ENCODE data around the gene CNPY1.
A peak's percentile ranks its signal among the peaks of the same experiment; 100 is the strongest.

The CNPY1 gene

DNA sequence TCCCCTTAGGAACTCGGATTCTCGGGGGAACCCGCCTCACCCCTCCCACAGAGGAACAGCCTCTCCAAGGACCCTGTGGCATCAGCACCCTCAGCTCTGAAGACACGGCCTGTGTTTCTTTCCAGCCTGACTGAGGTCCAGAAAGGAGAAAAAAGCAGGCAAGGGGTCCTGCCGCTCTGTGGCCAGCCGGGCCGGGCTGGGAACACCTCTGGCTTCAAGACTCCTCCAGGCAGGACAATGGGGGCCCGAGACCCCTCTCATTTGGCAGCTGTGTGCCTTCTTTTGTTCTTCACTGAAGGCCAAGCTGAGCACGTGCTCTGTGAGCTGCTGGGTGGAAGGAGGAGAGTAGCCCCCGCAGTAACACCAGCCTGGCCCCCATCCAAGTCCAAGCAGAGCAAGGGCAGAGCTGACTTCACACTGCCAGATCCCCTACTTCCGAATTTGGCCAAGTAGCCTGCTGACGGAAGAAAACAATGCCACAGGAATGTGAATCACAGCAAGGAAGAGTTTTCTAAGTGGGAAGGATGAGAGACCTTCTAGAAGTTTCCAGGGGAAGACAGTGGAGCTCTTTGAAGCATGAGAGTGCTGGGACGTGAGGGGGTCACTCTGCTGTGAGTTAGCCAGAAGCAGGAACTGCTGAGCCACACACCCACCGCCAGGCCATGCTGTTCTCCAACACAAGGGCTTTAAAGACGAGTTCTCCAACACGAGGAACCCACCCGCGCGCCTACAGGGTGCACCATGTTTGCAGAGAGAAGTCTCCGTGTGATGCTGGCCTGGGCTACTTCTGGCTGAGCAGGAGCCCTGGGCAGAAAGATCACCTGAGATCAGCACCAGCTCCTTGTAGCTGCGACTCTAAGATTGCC, 3.1 kb downstream of the CNPY1 start:
- no peak for DNase-seq
- intact Hi-C loops (cut with DNase I): no loop called here

GRCh38 chr7:155541986-155542675, 4.2 kb downstream of the CNPY1 start:
- intact Hi-C loops (cut with DNase I): no loop called here

GRCh38 chr7:155540553-155540952, 5.8 kb downstream of the CNPY1 start:
- no peak for DNase-seq
- intact Hi-C loops (cut with DNase I): no loop called here

More at GRCh38 chr7:155541986-155542675, 4.2 kb downstream of the CNPY1 start:
- DNase-seq: no peak

DNA sequence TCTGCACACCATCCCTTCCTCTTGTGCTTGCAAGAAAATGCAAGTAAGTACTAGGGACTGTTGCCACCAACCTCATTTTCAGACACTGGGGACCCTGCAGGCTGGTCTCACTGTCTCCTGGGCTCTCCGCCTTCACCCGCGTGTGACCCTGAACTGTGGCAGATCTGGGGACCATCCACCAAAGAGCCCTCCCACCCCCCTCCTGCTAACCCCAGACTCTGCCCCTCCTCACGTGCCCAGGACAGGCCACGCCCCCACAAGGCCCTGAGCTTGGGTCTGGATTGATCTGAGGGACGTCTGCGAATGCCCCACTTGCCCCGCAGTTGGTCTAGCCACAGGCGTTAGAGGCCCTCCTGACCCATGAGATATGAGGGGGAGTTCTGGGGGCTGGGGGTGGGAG, 8.1 kb downstream of the CNPY1 start:
- no peak for DNase-seq
- intact Hi-C loops (cut with DNase I): no loop called here

DNA sequence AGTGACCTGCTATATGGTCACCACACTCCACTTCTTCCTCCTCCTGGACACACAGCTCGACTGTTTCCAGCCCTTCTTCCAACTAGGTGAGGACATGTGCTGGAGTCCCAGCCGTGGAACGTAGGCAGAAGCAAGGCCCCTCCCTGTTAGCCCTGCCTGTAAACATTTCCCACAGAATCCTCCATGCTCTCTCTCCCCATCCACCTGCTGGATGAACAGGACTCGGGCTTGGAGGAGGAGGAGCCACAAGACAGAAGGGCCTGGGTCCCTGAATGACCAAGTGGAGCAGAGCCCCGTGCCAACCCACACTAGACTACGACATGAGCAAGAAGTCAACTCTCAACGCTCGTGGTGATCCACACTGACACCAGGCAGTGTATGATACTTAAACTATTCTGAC, 9.9 kb downstream of the CNPY1 start:
- no peak for DNase-seq
- intact Hi-C loops (cut with DNase I): no loop called here

- intact Hi-C loops (cut with DNase I): no loop called here
- DNase-seq: no peak
These were observed 11.7 kb downstream of the CNPY1 start for GRCh38 chr7:155534691-155535090.

GRCh38 chr7:155533827-155534690, 12.3 kb downstream of the CNPY1 start:
- DNase-seq: peak in 8 of 42 donors; percentile 4 to 60 (median 31)
- intact Hi-C loops (cut with DNase I): no loop called here

DNA sequence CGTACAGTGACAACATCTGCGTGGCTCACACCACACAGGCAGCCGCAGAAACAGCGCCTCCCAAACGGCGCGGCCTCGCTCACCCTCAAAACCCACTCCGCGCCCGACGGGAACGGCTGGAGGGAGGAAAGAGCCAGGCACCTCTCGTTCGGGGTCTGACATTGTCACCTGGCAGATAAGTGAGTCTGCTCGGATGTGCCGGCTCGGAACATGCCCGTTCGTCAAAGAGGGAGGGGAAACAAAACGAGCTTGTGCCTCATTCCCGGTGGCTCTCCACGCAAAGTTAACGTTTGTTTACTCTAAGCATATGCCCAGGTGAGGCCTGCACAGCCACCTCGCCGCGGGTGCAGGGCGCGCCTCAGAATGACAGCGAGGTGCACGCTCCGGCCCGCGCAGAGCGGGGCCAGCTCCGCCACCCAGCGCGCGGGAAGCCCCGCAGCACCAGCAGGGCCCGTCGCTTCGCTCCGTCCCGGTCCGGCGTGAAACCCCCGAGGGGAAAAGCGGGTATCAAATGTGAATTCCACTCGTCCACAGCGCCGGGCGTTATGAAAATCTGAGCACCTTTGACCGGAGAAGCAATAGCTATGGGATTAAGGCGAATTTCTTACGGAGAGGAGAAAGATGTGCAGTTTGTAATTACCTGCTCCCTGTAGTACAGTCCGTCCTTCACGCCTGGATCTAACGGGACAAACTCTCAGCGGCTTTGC, 13.1 kb downstream of the CNPY1 start:
- peak in 4 of 42 donors; percentile 9 to 50 (median 10) for DNase-seq
- intact Hi-C loops (cut with DNase I): no loop called here

GRCh38 chr7:155532792-155533119, 13.6 kb downstream of the CNPY1 start:
- intact Hi-C loops (cut with DNase I): no loop called here
- DNase-seq: no peak

GRCh38 chr7:155531681-155532080, 14.7 kb downstream of the CNPY1 start:
- intact Hi-C loops (cut with DNase I): no loop called here
- DNase-seq: no peak

DNA sequence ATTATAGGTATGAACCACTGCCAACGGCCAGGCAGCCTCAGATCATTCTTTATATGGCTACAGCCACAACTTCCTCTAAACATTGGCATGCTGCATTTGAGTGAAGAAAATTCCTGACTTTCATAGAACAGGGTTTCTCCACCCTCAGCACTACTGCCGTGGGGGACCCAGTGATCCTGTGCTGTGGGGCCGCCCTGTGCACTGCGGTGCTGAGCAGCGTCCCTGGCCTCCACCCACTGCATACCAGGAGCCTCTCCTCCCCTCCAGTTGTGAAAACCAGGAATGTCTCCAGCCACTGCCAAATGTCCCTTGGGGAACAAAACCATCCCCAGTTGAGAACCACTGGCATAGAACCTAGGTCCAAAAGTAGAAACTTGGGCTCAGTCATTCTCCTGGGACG, 15.8 kb downstream of the CNPY1 start:
- intact Hi-C loops (cut with DNase I): no loop called here
- no peak for DNase-seq

GRCh38 chr7:155529845-155530244, 16.5 kb downstream of the CNPY1 start:
- intact Hi-C loops (cut with DNase I): no loop called here
- DNase-seq: peak in 1 of 42 donors; percentile 21

DNA sequence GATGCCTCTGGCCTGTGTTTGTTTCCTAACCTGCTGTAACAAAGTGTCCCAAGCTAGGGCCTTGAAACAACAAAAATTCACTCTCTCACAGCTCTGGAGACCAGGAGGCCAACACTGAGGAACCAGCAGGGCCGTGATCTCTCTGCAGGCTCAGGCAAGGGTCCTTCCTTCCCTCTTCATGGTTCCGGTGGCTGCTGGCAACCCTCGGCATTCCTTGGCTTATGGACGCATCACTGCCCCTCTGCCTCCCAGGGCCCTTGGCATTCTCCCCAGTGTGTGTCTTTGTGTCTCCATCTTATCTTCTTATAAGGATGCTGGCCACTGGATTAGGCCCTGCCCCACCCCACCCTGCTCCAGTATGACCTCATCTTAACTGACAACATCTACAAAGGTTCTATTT, 17.0 kb downstream of the CNPY1 start:
- DNase-seq: peak in 1 of 42 donors; percentile 22
- intact Hi-C loops (cut with DNase I): no loop called here

DNA sequence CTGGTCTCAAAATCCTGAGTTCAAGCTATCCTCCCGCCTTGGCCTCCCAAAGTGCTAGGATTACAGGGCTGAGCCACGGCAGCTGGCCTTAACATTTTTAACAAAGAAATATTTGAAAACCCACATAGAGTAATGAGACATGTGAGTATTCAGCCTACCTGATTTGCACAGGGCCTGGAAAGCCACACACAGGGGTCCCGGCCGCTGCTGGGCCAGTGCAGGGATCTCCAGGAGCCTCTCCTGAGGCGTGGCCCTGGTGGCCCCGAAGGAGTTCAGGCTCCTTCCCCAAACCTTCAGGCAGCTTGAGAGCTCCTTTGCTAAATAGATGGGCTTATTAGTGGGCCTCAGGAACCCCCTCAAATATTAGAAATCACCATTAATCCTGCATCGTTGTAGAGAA, 18.7 kb downstream of the CNPY1 start:
- DNase-seq: peak in 2 of 42 donors; percentile 4
- intact Hi-C loops (cut with DNase I): no loop called here

GRCh38 chr7:155526225-155526624, 20.1 kb downstream of the CNPY1 start:
- intact Hi-C loops (cut with DNase I): no loop called here
- peak in 1 of 42 donors; percentile 2 for DNase-seq

DNA sequence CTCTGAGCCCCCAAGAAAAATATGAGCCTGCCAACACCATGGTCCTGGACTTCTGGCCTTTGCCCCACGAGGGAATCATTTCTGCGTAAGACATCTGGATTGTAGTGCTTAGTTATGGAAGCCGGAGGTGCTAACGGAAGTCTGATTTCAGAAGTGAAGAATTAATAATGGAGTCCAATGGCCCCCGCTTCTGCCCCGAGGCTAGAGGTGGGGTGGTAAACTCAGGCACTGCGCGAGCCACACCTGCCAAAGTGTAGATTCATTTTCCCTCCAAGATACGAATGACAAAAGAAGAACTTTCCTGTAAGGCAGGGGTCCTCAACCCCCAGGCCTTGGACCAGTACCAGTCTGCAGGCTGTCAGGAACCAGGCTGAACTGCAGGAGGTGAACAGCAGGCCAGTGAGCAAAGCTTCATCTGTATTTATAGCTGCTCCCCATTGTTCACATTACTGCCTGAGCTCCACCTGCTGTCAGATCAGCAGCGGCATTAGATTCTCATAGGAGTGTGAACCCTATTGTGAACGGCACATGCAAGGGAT, 22.3 kb downstream of the CNPY1 start:
- intact Hi-C loops (cut with DNase I): no loop called here
- DNase-seq: peak in 2 of 42 donors; percentile 12 to 18

- peak in 2 of 42 donors; percentile 5 to 18 for DNase-seq
- intact Hi-C loops (cut with DNase I): no loop called here
These were observed 23.1 kb downstream of the CNPY1 start for GRCh38 chr7:155523168-155523675.

- peak in 1 of 42 donors; percentile 33 for DNase-seq
- intact Hi-C loops (cut with DNase I): no loop called here
These were observed 24.5 kb downstream of the CNPY1 start for GRCh38 chr7:155521743-155522398.

Data from head of caudate nucleus (tissue), 42 donors.